ENCODE data around the gene LRRTM3.

GRCh38 chr10:66927971-66928770, 2.3 kb downstream of the LRRTM3 start:
- TF ChIP-seq POLR2A (IDR thresholded peaks at IDR 0.05; ENCODE audit: low read depth, low read length) (no peak), POLR2AphosphoS5 (IDR thresholded peaks at IDR 0.05; ENCODE audit: low read depth, low read length) (no peak), TAF1 (IDR thresholded peaks at IDR 0.05; ENCODE audit: borderline replicate concordance, low read depth, low read length) (no peak)

Data from GM12892 (cell line).